ENCODE data around the gene LAMC3.
"Not testable (repeated sequence)": the region's sequence is repeated elsewhere in the genome, so short reads cannot be mapped to it uniquely, and the experiment has no call there.

The LAMC3 gene

DNA sequence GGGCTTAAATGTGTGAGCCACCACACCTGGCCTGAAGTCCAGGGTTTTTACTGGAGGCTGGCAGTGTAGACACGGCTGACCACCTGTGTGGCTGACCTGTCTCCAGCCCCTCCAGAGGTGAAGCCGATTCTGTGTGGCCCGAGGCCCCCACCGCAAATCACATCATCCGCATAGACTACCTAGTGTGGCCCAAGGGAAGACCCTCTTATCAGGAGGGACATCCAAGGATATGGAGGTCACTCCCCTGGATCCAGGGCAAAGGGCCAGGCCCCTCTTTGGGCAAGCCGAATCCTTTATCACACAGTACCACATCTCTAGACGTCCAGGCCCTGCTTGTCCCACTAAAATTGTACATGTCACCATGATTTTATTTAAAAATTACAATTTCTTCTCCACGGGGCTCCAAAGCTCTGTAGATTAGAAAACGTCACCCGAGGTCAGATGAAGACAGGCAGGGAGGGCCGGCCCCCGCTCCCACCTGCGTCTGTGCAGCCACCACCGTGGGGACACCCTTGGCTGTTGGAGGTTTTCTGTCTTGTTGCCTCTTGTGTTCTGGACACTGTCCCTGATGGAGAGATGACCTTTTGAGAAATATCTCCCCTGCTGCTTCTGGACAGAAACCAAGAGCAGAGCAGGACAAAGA, 20.1 kb downstream of the LAMC3 start:
- DNase-seq (ENCODE audit: low spot score): no peak

DNA sequence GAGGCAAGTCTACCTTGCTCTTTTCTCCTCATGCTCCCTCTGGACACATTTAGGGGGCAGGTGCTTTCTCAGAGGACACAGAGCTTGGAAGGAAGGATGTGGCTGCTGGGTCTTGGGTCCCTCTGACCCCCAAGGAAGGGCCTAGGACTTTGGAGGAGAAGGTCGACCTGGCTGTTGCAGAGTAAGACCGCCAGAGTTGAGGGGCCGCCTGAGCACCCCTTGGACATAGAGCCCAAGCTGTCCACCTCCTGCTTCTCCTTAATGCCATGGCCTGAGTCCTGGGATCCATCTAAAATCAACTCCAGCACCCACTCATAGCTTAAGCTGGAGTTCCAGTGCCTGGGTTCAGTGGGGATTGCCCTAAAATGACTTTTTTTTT, 20.6 kb downstream of the LAMC3 start:
- DNase-seq (ENCODE audit: low spot score): no peak

DNA sequence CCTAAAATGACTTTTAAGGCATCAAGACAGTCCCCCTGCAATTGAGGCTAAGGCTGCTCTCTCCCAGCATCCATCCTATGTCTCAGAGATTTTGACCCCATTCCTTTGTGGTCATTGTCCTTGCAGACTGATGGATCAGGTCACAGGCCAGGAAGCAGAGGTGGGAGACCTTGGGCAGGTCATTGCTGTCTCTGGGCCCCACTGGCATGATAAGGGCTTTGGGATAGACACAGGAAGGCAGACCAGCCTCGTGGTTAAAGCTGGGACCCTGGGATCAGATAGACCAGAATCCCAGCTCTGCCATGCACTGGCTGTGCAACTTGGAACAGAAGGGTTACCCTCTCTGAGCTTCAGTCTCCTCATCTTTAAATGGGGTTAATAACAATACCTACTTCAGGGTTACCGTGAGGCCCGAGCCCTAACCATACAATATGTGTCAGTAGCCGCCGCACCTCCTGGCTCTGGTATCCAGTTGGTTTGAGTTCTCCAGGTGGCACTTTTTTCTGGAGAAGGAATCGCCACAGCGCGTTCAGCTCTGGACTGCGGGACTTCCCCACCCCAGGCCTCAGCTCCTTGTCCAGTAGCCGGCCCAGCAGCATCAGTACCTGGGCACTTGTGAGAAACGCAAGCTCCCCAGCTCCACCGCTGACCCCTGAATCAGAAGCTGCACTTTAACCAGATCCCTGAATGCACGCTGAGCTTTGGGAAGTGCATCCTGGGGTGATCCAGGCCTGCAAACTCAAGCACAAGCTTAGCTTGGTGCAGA, 21.4 kb downstream of the LAMC3 start:
- no peak for DNase-seq (ENCODE audit: low spot score)

DNA sequence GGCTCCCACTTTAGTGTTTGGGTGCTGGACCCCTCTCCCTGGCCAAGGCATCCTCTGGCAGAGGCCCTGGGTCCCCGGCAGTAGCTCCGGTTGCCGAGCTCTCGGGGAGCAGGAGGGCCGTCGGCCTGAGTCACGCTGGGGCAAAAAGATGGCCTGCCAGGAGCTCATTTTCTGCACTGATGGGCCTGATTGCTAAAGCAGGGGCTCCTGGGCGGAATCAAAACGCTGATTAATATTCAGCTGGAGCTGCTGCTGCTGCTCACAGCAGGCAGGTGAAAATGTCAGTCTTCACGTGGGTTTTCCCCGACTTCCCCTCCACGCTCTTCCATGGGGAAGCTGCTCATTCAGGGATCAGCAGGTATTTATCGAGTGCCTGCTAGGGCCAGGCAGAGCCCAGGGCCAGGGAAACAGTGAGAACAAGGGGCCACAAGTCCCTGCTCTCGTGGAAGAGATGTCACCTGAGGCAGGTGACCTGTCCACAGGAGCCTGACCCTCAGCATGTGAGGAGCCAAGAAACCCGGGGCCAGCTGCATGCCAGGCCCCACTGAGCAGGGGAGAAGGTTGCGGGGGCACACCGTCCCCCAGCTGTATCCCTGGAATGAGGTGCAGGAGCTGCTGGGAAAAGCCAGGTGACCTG, 22.1 kb downstream of the LAMC3 start:
- no peak for DNase-seq (ENCODE audit: low spot score)

DNA sequence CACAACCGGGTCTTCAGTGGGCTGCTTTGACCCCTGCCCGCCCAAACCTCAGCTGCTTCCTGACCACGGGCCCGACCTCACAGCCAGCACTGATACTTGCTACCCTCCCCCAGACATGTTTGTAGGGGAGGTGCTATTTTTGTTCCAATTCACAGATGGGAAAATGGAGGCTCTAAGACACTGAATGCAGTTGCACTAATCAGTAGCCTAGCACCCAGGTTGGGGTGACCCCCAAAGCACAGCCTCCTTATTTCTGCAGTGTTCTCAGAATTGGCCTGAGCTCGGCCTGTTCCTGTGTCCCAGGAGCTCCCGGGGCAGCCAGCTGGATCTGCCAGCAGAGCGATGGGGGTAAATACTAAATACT, 22.6 kb downstream of the LAMC3 start:
- DNase-seq (ENCODE audit: low spot score): no peak

DNA sequence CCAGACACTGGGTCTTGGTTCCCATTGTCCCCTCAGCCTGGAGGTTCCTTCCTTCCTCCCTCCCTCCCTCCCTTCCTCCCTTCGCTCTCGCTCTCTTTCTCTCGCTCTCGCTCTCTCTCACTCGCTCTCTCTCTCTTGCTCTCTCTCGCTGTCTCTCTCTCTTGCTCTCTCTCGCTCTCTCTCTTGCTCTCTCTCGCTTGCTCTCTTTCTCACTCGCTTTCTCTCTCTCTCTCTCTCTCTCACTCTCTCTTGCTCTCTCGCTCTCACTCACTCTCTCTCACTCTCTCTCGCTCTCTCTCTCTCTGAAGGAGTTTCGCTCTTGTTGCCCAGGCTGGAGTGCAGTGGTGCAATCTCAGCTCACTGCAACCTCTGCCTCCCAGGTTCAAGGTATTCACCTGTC, 23.4 kb downstream of the LAMC3 start:
- no peak for DNase-seq (ENCODE audit: low spot score)

DNA sequence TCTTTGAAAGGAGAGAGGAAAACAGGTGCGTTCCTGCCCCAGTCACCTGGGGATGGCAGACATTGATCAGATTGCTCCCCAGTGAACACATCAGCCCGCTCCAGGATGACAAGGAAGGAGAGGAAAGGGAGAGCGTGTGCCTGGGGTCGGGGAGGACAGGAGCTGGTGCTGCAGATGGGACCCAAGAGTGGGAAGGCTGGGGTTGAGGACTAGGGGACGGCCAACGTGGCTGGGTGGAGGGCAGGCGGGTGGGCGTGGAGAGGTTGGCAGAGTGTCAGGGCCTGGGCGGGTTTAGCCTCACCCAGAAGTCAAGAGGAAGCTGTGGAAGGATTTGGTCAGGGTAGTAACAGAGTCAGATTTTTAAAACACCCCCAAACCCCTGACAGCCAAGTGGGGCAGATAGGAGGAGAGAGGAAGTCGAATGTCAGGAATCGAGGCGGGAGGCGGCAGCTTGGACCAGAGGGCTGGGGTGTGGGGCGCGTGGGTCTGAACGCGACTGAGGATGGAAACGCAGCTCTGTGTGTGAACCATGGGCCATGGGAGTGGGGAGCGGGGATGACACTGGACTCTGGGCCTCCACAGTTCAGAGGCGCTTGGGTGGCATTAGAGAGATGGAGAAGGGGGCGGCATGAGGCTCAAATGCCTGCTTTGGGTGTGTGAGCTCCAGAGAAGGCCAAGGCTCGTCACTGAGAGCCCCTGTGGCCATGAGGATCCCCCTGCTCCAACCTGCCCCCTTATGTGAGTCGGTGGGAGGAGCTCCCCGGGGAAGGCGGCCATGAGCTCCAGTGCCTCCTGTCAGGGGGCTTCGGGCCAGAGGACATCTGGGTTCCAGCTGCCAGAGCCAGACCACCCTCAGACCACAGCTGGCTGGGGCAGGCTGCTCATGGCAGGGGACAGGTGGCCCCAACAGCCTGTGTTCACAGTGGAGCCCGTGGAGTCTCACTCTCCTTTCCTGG, 24.6 kb downstream of the LAMC3 start:
- no peak for DNase-seq (ENCODE audit: low spot score)

DNA sequence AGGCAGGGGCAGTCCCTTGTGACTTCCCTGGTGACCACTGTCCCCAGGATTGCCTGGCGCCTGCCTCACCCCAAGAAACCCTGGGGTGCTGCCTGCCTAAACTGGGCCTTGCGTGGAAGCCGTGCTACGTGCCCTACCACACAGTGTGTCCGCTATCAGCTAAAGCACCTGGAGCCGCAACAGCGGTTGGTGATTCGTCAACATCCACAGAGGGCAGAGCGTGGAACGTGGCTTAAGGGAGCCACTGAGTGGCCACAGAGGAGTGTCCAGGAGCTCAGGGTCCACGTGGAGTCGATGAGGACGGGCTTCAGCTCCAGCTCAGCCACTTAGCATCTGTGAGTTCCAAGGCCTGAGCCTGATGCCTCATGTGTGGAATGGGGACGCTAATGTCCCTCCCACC, 25.3 kb downstream of the LAMC3 start:
- no peak for DNase-seq (ENCODE audit: low spot score)

DNA sequence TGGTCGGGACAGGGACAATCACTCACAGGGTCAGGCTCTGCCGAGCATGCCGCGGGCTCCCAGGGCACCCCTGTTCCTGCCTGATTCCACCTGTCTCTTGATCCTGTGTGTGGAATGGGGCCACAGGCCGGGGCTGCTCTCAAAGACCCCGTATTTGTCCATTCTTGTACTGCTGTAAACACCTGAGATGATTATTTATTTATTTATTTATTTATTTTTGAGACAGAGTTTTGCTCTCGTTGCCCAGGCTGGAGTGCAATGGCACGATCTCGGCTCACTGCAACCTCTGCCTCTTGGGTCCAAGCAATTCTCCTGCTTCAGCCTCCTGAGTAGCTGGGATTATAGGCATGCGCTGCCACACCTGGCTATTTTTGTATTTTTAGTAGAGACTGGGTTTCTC, 25.8 kb downstream of the LAMC3 start:
- not testable (repeated sequence) for DNase-seq (ENCODE audit: low spot score)

DNA sequence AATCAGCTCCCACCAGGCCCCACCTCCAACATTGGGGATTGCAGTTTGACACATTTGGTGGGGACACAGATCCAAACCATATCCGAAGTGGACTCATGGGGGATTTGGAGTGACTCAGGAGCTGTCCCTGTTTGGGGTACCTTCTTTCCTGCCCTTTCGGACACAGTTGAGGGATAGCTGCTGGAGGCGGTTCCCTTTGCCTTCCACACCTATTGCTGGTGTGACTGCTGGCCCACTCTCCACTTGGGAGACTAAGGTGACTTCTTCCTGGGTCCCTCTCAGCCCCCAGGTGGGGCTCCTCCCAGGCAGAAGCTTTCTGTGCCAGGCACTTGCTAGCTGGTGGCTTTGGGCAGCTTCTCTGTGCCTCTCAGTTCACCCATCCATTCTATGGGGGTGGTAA, 26.6 kb downstream of the LAMC3 start:
- no peak for DNase-seq (ENCODE audit: low spot score)

DNA sequence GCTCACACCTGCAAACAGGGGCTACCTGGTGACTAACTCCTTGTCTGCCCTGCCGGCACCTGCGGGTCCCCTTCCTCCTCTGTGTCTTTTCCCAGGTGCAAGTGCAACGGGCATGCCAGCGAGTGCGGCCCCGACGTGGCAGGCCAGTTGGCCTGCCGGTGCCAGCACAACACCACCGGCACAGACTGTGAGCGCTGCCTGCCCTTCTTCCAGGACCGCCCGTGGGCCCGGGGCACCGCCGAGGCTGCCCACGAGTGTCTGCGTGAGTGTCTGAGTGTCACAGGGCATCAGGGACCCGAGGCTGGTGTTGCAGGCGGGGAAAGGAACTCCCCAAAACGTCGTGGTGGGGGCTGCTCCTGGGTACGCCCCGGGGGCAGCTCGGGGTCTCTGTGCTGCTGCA, 27.1 kb downstream of the LAMC3 start:
- no peak for DNase-seq (ENCODE audit: low spot score)

DNA sequence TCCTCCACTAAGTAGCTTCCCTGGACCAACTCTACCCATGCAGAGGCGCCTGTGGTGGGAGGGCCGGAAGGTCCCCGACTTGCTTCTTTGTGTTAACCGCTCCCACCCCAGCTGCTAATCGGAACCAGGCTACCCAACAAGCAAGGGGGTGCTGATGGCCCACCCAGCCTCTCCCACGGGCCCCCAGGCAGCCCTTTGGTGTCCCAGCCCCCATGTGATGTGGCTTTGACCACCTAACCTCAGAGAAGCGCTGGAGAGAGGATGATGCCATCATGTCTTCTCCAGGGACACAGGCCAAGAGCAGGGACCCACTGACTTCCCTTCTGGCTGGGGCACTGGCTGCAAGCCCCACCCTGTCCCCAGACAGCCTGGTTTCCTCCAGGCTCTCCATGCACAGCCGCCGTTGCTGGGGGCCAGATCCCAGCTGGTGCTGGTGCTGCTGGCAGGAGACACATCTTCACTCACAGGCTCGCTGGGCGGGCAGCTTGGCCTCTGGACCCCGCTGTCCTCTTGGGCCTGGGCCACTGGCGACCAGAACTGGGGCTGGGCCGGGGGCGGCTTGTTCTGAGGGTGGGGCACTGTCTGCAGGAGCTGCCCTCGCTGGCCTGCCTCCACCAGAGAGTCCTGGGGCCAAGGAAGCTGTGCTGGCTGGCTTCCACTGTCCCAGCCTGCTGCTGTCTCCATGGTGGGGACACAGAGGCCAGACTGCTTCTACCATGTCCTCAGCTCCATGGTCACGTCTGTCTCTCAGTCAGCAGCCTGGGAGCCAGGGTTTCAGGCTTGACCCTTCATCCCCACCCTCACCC, 27.8 kb downstream of the LAMC3 start:
- no peak for DNase-seq (ENCODE audit: low spot score)

DNA sequence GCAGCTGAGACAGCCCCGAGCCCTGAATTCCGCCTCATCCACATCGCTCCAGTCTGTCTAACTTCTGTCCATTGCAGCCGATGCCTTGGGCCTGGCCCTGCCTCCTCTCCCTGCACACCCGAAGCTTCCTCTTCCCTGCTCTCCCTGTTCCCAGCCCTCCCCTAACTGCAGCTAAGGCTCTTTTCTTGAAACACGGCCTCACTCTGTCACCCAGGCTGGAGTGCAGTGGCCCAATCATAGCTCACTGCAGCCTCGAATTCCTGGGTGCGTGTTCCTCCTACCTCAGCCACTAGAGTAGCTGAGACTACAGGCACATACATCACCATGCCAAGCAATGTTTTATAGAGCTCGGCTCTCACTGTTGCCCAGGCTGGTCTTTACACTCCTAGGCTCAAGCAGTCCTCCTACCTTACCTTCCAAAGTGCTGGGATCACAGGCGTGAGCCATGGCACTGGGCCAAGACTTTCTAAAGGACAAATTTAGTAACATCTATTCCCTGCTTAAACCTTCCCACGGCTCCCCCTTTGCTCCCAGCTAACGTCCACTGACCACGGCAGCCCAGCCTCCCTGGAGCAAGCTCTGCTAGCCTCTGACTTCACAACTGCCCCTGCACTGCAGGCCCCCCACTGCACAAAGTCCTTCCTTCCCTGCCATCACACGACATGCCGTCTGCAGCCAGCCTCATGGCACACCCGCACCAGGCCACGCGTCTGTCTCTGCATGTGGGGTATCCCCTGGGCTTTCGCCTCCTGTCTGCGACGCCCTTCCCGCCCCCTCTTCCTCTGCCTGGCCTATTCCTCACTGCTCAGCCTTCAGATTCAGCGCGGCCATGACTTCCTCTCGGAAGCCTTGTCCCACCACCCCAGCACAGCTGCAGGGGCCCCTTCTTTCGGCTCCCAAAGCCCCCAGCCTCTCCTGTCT, 28.6 kb downstream of the LAMC3 start:
- DNase-seq (ENCODE audit: low spot score): no peak

DNA sequence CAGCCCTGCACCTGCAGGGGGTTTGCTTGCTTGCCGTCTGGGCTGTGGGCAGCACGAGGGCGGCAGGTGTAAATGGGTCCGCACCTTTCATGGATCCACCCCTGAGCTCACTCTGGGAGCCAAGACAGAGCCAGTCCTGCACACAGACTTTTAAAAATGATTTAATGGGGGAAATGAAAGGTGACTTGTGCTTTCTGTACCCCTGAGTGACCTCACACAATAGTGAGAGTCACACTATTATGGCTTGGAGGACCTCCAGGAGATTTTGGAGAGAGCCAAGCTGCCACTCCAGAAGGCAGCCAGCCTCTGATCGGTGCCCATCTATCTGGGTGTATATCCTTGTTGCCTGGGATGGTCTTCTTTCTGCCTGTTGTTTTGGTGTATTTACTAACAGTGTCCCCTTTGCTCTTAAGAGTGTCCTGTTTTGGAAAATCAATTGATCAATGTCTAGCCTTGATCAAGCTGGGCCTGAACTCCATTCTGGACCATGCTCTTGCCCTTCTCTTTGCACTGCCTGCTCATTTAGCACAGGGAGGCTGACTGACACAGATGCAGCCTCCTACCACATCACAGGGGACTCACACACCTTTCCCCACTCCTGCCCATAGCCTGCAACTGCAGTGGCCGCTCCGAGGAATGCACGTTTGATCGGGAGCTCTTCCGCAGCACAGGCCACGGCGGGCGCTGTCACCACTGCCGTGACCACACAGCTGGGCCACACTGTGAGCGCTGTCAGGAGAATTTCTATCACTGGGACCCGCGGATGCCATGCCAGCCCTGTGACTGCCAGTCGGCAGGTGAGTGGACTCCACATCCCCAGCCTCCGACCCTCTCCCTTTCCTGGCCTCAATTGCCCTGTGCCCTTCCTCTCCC, 29.5 kb downstream of the LAMC3 start:
- DNase-seq (ENCODE audit: low spot score): no peak

DNA sequence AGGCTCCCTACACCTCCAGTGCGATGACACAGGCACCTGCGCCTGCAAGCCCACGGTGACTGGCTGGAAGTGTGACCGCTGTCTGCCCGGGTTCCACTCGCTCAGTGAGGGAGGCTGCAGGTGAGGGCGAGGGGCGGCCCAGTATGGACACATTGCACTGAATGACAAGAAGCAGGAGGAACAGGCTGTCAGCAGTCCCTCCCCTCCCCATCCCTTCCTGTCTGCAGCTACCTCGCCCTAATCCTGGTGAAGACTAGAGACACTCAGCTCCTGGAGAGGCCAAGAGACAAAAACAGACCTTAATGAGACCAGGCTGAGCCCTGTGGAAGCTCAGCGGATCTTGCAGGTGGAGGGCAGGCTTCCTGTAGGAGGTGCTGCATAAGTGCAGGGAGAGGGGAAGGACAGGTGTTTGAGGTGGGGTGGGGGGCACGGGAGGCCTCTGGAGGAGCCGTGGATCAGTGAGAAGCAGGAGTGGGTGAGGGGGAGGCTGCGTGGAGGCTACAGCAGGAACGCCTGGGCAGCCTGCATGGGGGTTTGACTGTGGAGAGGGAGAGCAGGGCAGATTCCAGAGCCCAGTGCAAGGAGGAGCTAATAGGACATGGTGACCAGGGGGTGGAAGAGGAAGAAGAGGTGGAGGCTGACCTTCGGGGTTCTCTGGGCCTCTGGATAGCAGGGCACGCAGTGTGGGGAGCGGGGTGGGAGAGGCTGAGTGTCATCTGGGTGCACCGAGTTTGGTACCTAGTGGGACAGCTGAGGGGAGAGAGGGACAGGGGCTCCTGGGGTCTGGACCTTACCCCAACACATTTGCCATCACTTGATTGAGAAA, 30.4 kb downstream of the LAMC3 start:
- DNase-seq (ENCODE audit: low spot score): no peak

DNA sequence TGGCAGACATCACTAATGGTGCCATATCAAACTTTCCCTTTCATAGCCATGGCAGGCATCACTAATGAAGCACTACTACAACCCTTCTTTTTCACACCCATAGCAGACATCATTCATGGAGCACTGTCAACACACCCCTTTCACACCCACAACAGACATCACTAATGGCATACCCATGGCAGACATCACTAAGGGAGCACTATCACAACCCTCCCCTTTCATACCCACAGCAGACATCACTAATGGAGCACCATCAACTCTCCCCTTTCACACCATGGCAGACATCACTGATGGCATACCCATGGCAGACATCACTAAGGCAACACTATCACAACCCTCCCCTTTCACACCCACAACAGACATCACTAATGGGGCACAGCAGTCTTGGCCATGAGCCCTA, 33.7 kb downstream of the LAMC3 start:
- no peak for DNase-seq (ENCODE audit: low spot score)

DNA sequence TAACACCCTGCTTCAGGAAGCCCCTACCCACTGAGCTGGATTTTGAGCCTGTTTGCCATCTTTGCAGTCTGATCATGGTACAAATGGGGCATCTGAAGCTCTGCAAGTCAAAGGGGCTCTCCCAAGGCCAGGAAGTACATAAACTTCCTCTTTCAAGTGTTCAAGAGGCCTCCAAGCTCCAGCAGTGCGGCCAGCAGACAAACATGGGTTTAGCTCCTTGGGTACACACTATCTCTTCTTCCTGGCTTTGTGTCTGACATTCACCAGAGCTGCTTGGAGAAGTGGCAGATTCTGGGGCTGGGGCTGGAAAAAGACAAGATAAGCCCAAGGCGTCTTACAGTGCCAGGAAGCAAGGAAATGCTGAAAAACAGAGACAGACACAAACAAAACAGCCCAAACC, 34.1 kb downstream of the LAMC3 start:
- DNase-seq (ENCODE audit: low spot score): no peak

DNA sequence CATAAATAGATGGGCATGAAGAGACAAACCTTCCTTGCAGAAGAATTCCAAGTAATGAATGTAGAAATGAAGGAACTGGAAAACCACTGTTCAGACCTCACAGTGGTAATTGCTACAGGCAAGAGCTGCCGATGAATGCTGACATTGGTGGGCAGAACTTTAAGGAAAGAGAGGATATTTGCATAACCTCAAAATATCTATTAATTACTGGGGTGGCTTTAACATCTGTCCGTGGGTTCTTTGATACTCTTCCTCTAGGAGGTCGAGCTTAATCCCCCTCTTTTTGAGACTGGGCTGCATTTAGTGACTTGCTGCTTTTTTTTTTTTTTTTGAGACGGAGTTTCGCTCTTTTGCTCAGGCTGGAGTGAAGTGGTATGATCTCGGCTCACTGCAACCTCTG, 34.7 kb downstream of the LAMC3 start:
- no peak for DNase-seq (ENCODE audit: low spot score)
